RWPE2 (cell line): Measurements from ENCODE around the gene LRMDA.

Experiments used
- ATAC-seq: fragments of 200-7000 bp; cut with Tn5 transposase; 3 replicates; pipeline ENCODE4 v1.9.1; 2021; ENCODE audit warnings: low read depth
- DNase-seq: peaks from one replicate; pipeline ENCODE4 v3.0.0-alpha.2; 2020; ENCODE audit warnings: low spot score
- H3K27ac ChIP-seq: fragments of 450-650 bp; 2 replicates; pipeline ENCODE4 v1.5.1; 2017; ENCODE audit warnings: mild to moderate bottlenecking; ENCODE audit not compliant: poor library complexity, severe bottlenecking
- H3K27me3 ChIP-seq: fragments of 250-450 bp; sonication (Bioruptor Pico); 2 replicates; pipeline ENCODE4 v1.5.1; 2021; ENCODE audit warnings: mild to moderate bottlenecking, moderate library complexity; ENCODE audit not compliant: insufficient read depth, poor library complexity, severe bottlenecking
- H3K36me3 ChIP-seq: fragments of 250-450 bp; sonication (Bioruptor Pico); 2 replicates; pipeline ENCODE4 v1.5.1; 2020; ENCODE audit warnings: low read depth, mild to moderate bottlenecking, moderate library complexity
- H3K4me1 ChIP-seq: fragments of 250-450 bp; sonication (Bioruptor Pico); 2 replicates; pipeline ENCODE4 v1.5.1; 2021; ENCODE audit warnings: mild to moderate bottlenecking, moderate library complexity; ENCODE audit not compliant: insufficient read depth, poor library complexity, severe bottlenecking
- H3K4me3 ChIP-seq: fragments of 250-450 bp; sonication (Bioruptor Pico); 2 replicates; pipeline ENCODE4 v1.5.1; 2021; ENCODE audit warnings: mild to moderate bottlenecking, moderate library complexity; ENCODE audit not compliant: severe bottlenecking
- H3K9me3 ChIP-seq: fragments of 250-450 bp; sonication (Bioruptor Pico); 2 replicates; pipeline ENCODE4 v1.5.1; 2021; ENCODE audit warnings: mild to moderate bottlenecking, moderate library complexity; ENCODE audit not compliant: severe bottlenecking
- CTCF ChIP-seq: fragments of 450-650 bp; IDR thresholded peaks from one replicate; pipeline ENCODE4 v1.5.1; 2017; ENCODE audit warnings: mild to moderate bottlenecking, moderate library complexity; ENCODE audit not compliant: poor library complexity, severe bottlenecking

Gene LRMDA

GRCh38 chr10:75726522-75727483 lies 295.4 kb downstream of the LRMDA start:
- H3K4me3 ChIP-seq = no peak overlapping the region
- no peaks in the 10 kb centered on the region for H3K9me3 ChIP-seq
- DNase-seq = no peak
- H3K4me1 ChIP-seq = no peaks in the 10 kb centered on the region
- no peak for ATAC-seq
- peaks cover 3% of the 10 kb centered on the region for H3K27me3 ChIP-seq
- H3K27ac ChIP-seq = no peak overlapping the region
- TF ChIP-seq CTCF = no peak
- H3K36me3 ChIP-seq = no peaks in the 10 kb centered on the region

- H3K36me3 ChIP-seq = no peaks in the 10 kb centered on the region
- no peak for TF ChIP-seq CTCF
- H3K27me3 ChIP-seq = peaks cover 3% of the 10 kb centered on the region
- ATAC-seq (no peak), DNase-seq (no peak)
- H3K4me3 ChIP-seq = no peak overlapping the region
- no peak overlapping the region for H3K27ac ChIP-seq
- no peaks in the 10 kb centered on the region for H3K4me1 ChIP-seq
- H3K9me3 ChIP-seq = no peaks in the 10 kb centered on the region
These were observed 299.4 kb downstream of the LRMDA start for GRCh38 chr10:75730847-75731246.

DNA sequence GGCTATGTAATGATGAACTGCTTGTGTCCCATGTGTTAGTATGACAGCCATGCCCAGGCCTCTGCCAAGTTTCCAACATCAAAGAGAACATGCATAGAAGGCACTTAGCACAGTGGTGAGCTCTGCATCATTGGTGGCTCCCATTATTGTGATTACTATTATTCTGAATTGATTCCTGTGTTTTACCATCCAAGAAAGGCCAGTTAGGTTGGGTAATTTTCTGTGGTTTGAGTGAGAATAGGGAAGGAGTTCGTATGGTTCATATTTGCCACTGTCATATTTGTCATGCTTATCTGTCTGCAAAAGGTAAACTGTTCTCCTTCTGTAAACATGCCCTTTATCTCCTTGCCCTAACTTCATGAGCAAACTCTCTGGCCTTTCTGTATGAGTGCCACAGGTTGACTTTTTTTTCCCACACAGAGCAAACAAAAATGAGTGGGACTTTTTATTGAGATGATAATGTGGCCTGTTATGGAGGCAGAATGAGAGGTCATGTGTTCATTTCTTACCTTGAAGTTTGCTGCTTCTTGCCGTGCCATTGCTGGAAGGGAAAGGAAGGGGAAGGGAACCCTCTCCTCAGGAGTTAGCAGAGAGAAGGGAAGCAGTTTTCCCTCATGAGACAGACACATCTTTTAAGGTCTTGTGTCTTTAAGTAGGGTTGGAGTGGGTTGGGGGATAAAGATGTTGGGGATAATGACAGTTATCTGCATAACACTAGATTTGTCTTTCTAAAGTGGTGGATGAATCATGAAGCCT lies 301.9 kb downstream of the LRMDA start:
- Histone ChIP-seq H3K4me3 (no peak overlapping the region), H3K27ac (no peak overlapping the region), H3K36me3 (no peaks in the 10 kb centered on the region), H3K27me3 (peaks cover under 1% of the 10 kb centered on the region), H3K9me3 (no peaks in the 10 kb centered on the region), H3K4me1 (no peaks in the 10 kb centered on the region)
- ATAC-seq (no peak), DNase-seq (no peak)
- no peak for TF ChIP-seq CTCF

DNA sequence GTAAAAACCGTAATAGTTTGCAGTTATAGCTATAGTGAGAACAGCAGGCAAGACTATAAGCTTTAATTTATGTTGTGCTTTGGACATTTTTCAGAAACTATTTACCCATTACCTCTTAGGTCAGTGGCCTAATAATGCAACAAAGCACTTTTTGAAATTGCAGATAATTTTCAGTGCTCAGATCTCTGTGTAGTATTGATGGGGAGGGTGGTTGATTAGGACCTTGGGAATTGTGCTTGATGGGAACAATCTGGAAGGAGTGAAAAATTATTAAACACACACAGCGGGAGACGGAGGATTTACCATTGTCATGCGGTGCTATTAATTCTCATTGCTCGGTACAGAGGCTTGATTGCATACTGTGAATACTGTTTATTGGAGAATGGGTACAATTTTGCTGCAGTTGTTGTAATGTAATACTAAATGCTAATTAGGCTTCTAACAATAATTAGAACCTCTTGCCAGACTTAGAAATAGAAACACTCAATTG lies 304.8 kb downstream of the LRMDA start:
- Histone ChIP-seq H3K9me3 (no peaks in the 10 kb centered on the region), H3K27ac (no peak overlapping the region), H3K4me1 (no peaks in the 10 kb centered on the region), H3K27me3 (no peaks in the 10 kb centered on the region), H3K36me3 (no peaks in the 10 kb centered on the region), H3K4me3 (no peak overlapping the region)
- TF ChIP-seq CTCF = no peak
- DNase-seq (no peak), ATAC-seq (no peak)
